ENCODE results near the gene MICU2. TPM values are rescaled to one million over a fixed set of nuclear protein-coding genes. Genes with fewer than 3 reads are reported as not detected.

The MICU2 gene
- total RNA-seq, 2 donors from 2014 or later = 21.5 to 47.2 TPM

DNA sequence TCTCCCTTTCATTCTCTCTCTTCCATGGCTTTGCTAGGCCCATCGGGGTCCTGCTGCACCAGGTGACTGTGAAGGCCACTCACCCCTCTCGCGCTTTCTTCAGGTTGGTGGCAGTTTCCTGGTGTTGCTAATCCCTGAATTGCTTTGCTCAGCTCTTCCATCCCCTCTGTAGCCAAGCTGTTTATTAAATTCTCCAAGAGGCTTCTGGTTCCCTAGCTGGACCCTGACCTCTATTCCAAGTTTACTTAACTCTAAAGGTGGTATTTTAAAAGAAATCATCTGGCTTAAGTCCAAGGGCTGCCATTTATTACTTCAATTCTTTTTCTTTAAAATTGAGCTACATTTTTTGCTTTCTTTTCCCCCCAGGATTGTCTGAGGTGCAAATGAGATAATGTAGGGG, 32.7 kb upstream of the MICU2 start:
- TF ChIP-seq, protein P1, sequence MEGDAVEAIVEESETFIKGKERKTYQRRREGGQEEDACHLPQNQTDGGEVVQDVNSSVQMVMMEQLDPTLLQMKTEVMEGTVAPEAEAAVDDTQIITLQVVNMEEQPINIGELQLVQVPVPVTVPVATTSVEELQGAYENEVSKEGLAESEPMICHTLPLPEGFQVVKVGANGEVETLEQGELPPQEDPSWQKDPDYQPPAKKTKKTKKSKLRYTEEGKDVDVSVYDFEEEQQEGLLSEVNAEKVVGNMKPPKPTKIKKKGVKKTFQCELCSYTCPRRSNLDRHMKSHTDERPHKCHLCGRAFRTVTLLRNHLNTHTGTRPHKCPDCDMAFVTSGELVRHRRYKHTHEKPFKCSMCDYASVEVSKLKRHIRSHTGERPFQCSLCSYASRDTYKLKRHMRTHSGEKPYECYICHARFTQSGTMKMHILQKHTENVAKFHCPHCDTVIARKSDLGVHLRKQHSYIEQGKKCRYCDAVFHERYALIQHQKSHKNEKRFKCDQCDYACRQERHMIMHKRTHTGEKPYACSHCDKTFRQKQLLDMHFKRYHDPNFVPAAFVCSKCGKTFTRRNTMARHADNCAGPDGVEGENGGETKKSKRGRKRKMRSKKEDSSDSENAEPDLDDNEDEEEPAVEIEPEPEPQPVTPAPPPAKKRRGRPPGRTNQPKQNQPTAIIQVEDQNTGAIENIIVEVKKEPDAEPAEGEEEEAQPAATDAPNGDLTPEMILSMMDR (IDR thresholded peaks at IDR 0.05) = no peak
- Histone ChIP-seq H3K4me3 (no peak overlapping the region), H3K4me1 (ENCODE audit: control insufficient read depth in 1 of 2, low read depth in 2 of 2) (no peaks in the 10 kb centered on the region), H3K27ac (no peak overlapping the region), H3K27me3 (replicated peaks; ENCODE audit: insufficient read depth) (no peaks in the 10 kb centered on the region), H3K9me3 (no peaks in the 10 kb centered on the region), H3K36me3 (no peaks in the 10 kb centered on the region)
- ATAC-seq (ENCODE audit: insufficient number of reproducible peaks, low FRiP score, low read depth) (no peak), DNase-seq (ENCODE audit: low spot score) (no peak)

DNA sequence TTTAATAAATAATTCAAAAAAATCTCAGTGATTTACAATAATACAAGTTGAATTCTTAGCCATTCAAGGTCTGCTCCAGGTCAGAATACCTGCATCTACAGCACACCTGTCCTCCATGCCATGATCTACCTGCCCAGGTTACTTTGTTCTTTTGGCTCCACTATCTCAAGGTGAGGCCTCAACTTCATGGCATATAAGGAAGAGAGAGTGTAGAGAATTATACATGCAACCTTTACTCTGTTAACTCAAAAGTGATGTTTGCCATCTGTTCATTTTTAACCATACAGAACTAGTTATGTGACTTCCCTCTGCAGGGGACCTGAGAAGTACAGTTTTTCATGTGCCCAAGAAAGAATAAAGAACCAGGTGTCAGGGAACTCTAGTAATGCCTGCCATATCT, 28.2 kb upstream of the MICU2 start:
- Histone ChIP-seq H3K27me3 (replicated peaks; ENCODE audit: insufficient read depth) (no peaks in the 10 kb centered on the region), H3K4me1 (ENCODE audit: control insufficient read depth in 1 of 2, low read depth in 2 of 2) (no peaks in the 10 kb centered on the region), H3K36me3 (no peaks in the 10 kb centered on the region), H3K4me3 (no peak overlapping the region), H3K9me3 (no peaks in the 10 kb centered on the region), H3K27ac (no peak overlapping the region)
- ATAC-seq (ENCODE audit: insufficient number of reproducible peaks, low FRiP score, low read depth) (no peak), DNase-seq (ENCODE audit: low spot score) (no peak)
- TF ChIP-seq, protein P1 (IDR thresholded peaks at IDR 0.05) = no peak

DNA sequence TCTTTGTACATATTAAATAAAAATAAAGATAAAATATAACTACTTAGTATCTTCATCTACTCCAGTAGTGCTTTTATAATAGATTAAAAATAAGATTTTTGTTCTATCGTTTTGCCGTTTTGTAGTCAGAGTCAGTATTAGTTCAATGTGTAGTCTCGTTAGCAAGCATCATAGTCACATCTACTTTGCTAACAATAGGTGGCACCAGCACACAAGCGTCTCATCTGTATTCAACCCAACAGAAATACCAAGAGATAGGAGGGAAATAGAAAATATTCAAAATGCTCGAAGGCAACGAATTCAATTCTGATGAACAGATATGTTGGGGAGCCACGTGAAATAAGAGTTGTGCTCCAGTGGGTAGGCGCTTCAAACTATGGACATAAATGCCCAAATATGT, 21.4 kb upstream of the MICU2 start:
- TF ChIP-seq, protein P1 (IDR thresholded peaks at IDR 0.05) = no peak
- no peak for ATAC-seq (ENCODE audit: insufficient number of reproducible peaks, low FRiP score, low read depth)
- no peak for DNase-seq (ENCODE audit: low spot score)
- H3K9me3 ChIP-seq = no peaks in the 10 kb centered on the region
- no peaks in the 10 kb centered on the region for H3K36me3 ChIP-seq
- no peaks in the 10 kb centered on the region for H3K27me3 ChIP-seq (replicated peaks; ENCODE audit: insufficient read depth)
- H3K4me3 ChIP-seq = no peak overlapping the region
- H3K27ac ChIP-seq = no peak overlapping the region
- no peaks in the 10 kb centered on the region for H3K4me1 ChIP-seq (ENCODE audit: control insufficient read depth in 1 of 2, low read depth in 2 of 2)

DNA sequence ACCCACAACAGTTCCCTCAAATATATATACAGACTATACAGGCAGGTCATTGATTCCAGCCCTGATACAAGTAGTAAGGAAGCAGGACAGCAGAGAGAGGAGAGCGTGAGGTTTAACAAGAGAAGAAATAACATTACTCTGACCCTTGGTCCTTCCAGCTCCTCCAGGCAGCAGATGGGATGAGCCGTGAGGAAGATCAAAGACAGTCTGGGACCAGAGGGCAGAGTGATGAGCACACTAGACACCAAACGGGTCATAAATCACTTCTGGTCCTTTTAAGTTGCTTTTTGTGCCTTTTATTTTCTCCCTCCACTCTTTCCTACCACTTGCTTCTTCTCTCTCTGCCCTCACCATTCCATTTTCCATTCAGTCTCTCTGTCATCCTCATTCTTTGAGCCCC, 16.9 kb upstream of the MICU2 start:
- no peaks in the 10 kb centered on the region for H3K36me3 ChIP-seq
- H3K4me3 ChIP-seq = no peak overlapping the region
- no peak for DNase-seq (ENCODE audit: low spot score)
- ATAC-seq (ENCODE audit: insufficient number of reproducible peaks, low FRiP score, low read depth) = no peak
- TF ChIP-seq, protein P1 (IDR thresholded peaks at IDR 0.05) = no peak
- H3K4me1 ChIP-seq (ENCODE audit: control insufficient read depth in 1 of 2, low read depth in 2 of 2) = no peaks in the 10 kb centered on the region
- no peaks in the 10 kb centered on the region for H3K27me3 ChIP-seq (replicated peaks; ENCODE audit: insufficient read depth)
- H3K9me3 ChIP-seq = no peaks in the 10 kb centered on the region
- no peak overlapping the region for H3K27ac ChIP-seq

DNA sequence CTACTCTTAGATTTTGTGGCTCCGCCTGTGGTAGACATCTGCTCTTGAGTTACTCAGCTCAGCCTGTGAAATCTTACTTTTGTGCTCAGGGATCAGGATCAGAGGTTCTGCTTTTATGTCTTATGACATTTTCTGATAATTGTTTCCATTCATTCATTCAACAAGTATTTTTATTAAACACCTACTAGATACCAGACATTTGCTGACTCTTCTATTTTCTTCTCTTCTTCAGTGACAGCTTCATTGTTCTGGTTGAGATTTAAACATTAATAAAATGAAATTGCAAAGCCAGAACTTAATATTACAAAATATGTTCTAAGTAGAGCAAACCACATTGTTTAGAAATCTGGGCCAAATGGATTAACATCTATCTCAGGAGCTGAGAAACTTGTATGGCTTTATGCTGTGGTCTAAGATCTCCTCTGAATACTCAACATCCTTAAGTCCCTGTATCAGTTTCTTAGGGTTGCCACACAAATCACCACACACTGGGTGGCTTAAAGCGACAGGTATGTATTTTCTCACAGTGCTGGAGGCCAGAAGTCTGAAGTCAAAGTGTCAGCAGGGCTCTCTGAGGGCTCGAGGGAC, 15.8 kb upstream of the MICU2 start:
- no peak for ATAC-seq (ENCODE audit: insufficient number of reproducible peaks, low FRiP score, low read depth)
- H3K27me3 ChIP-seq (replicated peaks; ENCODE audit: insufficient read depth) = no peaks in the 10 kb centered on the region
- H3K4me1 ChIP-seq (ENCODE audit: control insufficient read depth in 1 of 2, low read depth in 2 of 2) = no peaks in the 10 kb centered on the region
- DNase-seq (ENCODE audit: low spot score) = no peak
- TF ChIP-seq, protein P1 (IDR thresholded peaks at IDR 0.05) = no peak
- H3K9me3 ChIP-seq = no peaks in the 10 kb centered on the region
- H3K36me3 ChIP-seq = no peaks in the 10 kb centered on the region
- no peak overlapping the region for H3K4me3 ChIP-seq
- no peak overlapping the region for H3K27ac ChIP-seq
